ENCODE measurements around the gene PPP1R15A. TPM values are rescaled to one million over a fixed set of nuclear protein-coding genes. Genes with fewer than 3 reads are reported as not detected.
"Not testable (repeated sequence)": the region's sequence is repeated elsewhere in the genome, so short reads cannot be mapped to it uniquely, and the experiment has no call there.

PPP1R15A gene
- total and polyA plus RNA-seq, 2 experiments from 2014 or later: 63.8 to 78.9 TPM

DNA sequence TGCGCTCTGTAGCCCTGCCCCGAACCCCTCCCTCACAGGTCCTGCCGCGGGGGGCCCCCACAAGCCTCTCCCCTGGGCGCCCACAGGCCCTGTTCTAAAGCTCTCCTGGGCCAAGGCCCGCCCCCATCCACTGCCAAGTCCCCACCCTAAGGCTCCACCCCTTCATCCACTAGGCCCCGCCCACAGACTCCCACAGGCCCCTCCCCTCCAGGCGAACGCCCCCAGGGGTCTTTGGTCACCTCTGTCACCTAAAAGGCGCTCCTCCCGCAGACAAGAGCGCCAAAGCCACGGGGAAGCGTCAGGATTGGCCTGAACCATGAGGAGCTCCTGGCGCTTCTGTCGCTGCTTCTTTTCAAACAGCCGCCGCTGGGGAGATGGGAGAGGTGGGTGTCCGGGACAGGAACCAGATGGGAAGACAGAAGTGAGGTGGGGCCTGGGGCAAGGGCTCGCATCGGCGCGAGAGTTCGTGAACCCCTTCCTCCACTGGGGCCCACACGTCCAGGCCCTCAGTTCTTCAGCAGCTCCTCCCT is 24.0 kb downstream of the PPP1R15A start:
- Histone ChIP-seq H3K27ac (no peak overlapping the region), H4K20me1 (ENCODE audit: insufficient read depth) (no peaks in the 10 kb centered on the region), H2AFZ (peak overlapping the region; percentile 91), H3F3A (ENCODE audit: insufficient read depth) (no peaks in the 10 kb centered on the region), H3K79me2 (ENCODE audit: insufficient read depth) (peaks cover 11% of the 10 kb centered on the region), H3K4me1 (ENCODE audit: insufficient read depth) (no peaks in the 10 kb centered on the region), H3K4me3 (peak overlapping the region; percentile 62), H3K9me3 (ENCODE audit: low read depth) (no peaks in the 10 kb centered on the region), H3K4me2 (ENCODE audit: unreplicated experiment) (peak overlapping the region; percentile 76), H3K9ac (peak overlapping the region; percentile 68), H3K36me3 (ENCODE audit: low read depth) (no peaks in the 10 kb centered on the region), H3K9me2 (ENCODE audit: insufficient read depth) (no peaks in the 10 kb centered on the region), H3K27me3 (replicated peaks; ENCODE audit: insufficient read depth) (no peaks in the 10 kb centered on the region)
- TF ChIP-seq EZH2phosphoT487 (IDR thresholded peaks at IDR 0.05; ENCODE audit: insufficient read depth, low read depth) (no peak), EZH2 (IDR thresholded peaks at IDR 0.05; ENCODE audit: insufficient read depth, poor library complexity, severe bottlenecking) (no peak)
- in situ Hi-C loops (cut with MboI): no loop called here
- 4 to 9% methylated on average over 18 to 22 of the region's 25 CpGs for WGBS, 2 experiments (ENCODE audit: low coverage in 1 of 2, low lambda C conversion rate in 2 of 2, missing lambda C conversion rate in 2 of 2)
- DNase-seq: peak; percentile 64

GRCh38 chr19:48897181-48897580 is 25.0 kb downstream of the PPP1R15A start:
- Histone ChIP-seq H3K9me3 (ENCODE audit: low read depth) (no peaks in the 10 kb centered on the region), H4K20me1 (ENCODE audit: insufficient read depth) (no peaks in the 10 kb centered on the region), H3K9me2 (ENCODE audit: insufficient read depth) (no peaks in the 10 kb centered on the region), H3K27me3 (replicated peaks; ENCODE audit: insufficient read depth) (no peaks in the 10 kb centered on the region), H3K36me3 (ENCODE audit: low read depth) (no peaks in the 10 kb centered on the region), H3K4me3 (no peak overlapping the region), H3K27ac (no peak overlapping the region), H3F3A (ENCODE audit: insufficient read depth) (no peaks in the 10 kb centered on the region), H2AFZ (no peak overlapping the region), H3K4me2 (ENCODE audit: unreplicated experiment) (no peak overlapping the region), H3K9ac (no peak overlapping the region), H3K79me2 (ENCODE audit: insufficient read depth) (peaks cover 20% of the 10 kb centered on the region), H3K4me1 (ENCODE audit: insufficient read depth) (no peaks in the 10 kb centered on the region)
- TF ChIP-seq EZH2 (IDR thresholded peaks at IDR 0.05; ENCODE audit: insufficient read depth, poor library complexity, severe bottlenecking): no peak
- in situ Hi-C loops (cut with MboI): no loop called here
- 80 to 87% methylated on average over 5 of the region's 5 CpGs for WGBS, 2 experiments (ENCODE audit: low coverage in 1 of 2, low lambda C conversion rate in 2 of 2, missing lambda C conversion rate in 2 of 2)
- no peak for DNase-seq

DNA sequence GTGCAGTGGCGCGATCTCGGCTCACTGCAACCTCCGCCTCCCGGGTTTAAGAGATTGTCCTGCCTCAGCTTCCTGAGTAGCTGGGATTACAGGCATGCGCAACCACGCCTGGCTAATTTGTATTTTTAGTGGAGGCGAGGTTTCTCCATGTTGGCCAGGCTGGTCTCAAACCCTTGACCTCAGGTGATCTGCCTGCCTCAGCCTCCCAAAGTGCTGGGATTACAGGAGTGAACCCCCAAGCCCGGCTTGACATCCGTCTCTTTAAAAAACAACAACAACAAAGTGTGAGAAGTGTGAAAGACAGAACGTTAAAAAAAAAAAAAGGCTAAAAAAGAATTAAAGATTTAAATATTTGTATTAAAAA is 27.1 kb downstream of the PPP1R15A start:
- H3K9me3 ChIP-seq (ENCODE audit: low read depth); H3F3A ChIP-seq (ENCODE audit: insufficient read depth); in situ Hi-C loops (cut with MboI); H4K20me1 ChIP-seq (ENCODE audit: insufficient read depth); H3K36me3 ChIP-seq (ENCODE audit: low read depth); DNase-seq; H3K4me1 ChIP-seq (ENCODE audit: insufficient read depth); H3K9me2 ChIP-seq (ENCODE audit: insufficient read depth); H3K27me3 ChIP-seq (replicated peaks; ENCODE audit: insufficient read depth): not testable (repeated sequence)
- H3K79me2 ChIP-seq (ENCODE audit: insufficient read depth): peaks cover 31% of the 10 kb centered on the region
- H3K4me3 ChIP-seq: peak overlapping the region; percentile 92
- peak overlapping the region; percentile 63 for H3K4me2 ChIP-seq (ENCODE audit: unreplicated experiment)
- peak overlapping the region; percentile 81 for H2AFZ ChIP-seq
- peak overlapping the region; percentile 50 for H3K27ac ChIP-seq
- 82 to 83% methylated on average over 11 of the region's 11 CpGs for WGBS, 2 experiments (ENCODE audit: low coverage in 1 of 2, low lambda C conversion rate in 2 of 2, missing lambda C conversion rate in 2 of 2)
- peak overlapping the region; percentile 92 for H3K9ac ChIP-seq

DNA sequence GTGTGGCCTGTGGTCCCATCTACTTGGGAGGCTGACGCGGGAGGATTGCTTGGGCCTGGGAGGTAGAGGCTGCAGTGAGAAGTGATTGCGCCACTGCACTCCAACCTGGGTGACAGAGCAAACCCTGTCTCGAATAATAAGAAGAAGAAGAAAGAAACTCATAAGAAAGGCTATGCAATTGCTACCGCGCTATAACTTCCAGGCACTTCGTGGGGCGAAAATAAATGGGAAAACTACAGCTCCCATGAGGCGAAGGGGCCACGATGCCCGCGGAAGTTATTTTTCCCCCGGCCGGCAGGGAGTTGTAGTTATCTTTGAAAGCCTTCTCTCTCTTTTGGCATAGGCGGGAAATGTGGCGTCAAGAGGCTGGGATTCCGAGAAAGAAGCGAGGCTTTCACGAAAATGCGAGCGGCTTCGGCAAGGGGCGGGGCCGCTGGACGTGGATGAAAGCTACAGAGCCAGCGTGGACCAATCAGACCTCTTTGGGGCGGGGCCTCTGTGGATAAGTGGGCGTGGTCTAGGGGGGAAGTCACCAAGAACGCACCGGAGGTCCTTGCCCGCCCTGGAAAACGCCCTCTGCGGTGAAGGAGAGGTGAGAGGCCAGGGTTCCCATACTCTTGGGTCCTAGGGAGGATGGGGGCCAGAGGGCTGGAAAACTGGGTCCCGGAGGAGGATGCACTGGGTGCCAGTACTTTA is 27.7 kb downstream of the PPP1R15A start, which contains the start of gene NUCB1:
Gene NUCB1 (plus strand): TSS at position 532 of the 696 bp plus-strand sequence. CDS start 485 bp downstream, outside the sequence.
- H3K79me2 ChIP-seq (ENCODE audit: insufficient read depth): peaks cover 36% of the 10 kb centered on the region
- no peaks in the 10 kb centered on the region for H3K9me2 ChIP-seq (ENCODE audit: insufficient read depth)
- peak within 1 kb of the TSS; percentile 50 for H3K27ac ChIP-seq
- in situ Hi-C loops (cut with MboI): no loop called here
- DNase-seq: peak; percentile 100
- 7 to 8% methylated on average over 34 of the region's 34 CpGs for WGBS, 2 experiments (ENCODE audit: low coverage in 1 of 2, low lambda C conversion rate in 2 of 2, missing lambda C conversion rate in 2 of 2)
- H3F3A ChIP-seq (ENCODE audit: insufficient read depth): no peaks in the 10 kb centered on the region
- H3K4me2 ChIP-seq (ENCODE audit: unreplicated experiment): peak within 1 kb of the TSS; percentile 84
- H3K9ac ChIP-seq: peak within 1 kb of the TSS; percentile 92
- TF ChIP-seq EZH2 (IDR thresholded peaks at IDR 0.05; ENCODE audit: insufficient read depth, poor library complexity, severe bottlenecking): no peak
- no peak for TF ChIP-seq EZH2phosphoT487 (IDR thresholded peaks at IDR 0.05; ENCODE audit: insufficient read depth, low read depth)
- no peaks in the 10 kb centered on the region for H3K4me1 ChIP-seq (ENCODE audit: insufficient read depth)
- no peaks in the 10 kb centered on the region for H4K20me1 ChIP-seq (ENCODE audit: insufficient read depth)
- H2AFZ ChIP-seq: peak within 1 kb of the TSS; percentile 81
- peak within 1 kb of the TSS; percentile 92 for H3K4me3 ChIP-seq
- peaks cover 5% of the 10 kb centered on the region; the same call in 1 of the 2 replicates for H3K36me3 ChIP-seq (ENCODE audit: low read depth)
- no peaks in the 10 kb centered on the region for H3K27me3 ChIP-seq (replicated peaks; ENCODE audit: insufficient read depth)
- H3K9me3 ChIP-seq (ENCODE audit: low read depth): no peaks in the 10 kb centered on the region

Data from GM23248 (cell line).